SU-DHL-6 (cell line): ENCODE data around the gene PRKG2.
A peak's percentile ranks its signal among the peaks of the same experiment; 100 is the strongest.

ENCODE experiments used
- H2AFZ ChIP-seq: fragments of 200-600 bp; sonication (generic); 2 replicates; pipeline ENCODE4 v1.6.1; 2014; ENCODE audit warnings: low read depth, mild to moderate bottlenecking, moderate library complexity, mixed read lengths, antibody characterized with exemption, low read length; ENCODE audit not compliant: severe bottlenecking
- H3F3A ChIP-seq: fragments of 200-600 bp; shearing (Covaris generic); 2 replicates; pipeline ENCODE4 v1.6.0; 2016; ENCODE audit warnings: antibody characterized with exemption, mild to moderate bottlenecking; ENCODE audit not compliant: insufficient read depth
- H3K27ac ChIP-seq: fragments of 200-600 bp; sonication (generic); 2 replicates; pipeline ENCODE4 v1.5.1; 2016; ENCODE audit warnings: low read depth, mild to moderate bottlenecking, low read length, moderate library complexity, mixed read lengths
- H3K27me3 ChIP-seq: fragments of 200-600 bp; sonication (generic), shearing (Covaris generic); 2 replicates; pipeline ENCODE4 v1.6.0; 2014; ENCODE audit warnings: mild to moderate bottlenecking, low read length
- H3K36me3 ChIP-seq: fragments of 200-600 bp; sonication (generic); 2 replicates; pipeline ENCODE4 v1.6.1; 2014; ENCODE audit warnings: mild to moderate bottlenecking, low read length, mixed read lengths
- H3K4me2 ChIP-seq: fragments of 300-600, 200-600 bp; shearing (Covaris generic), sonication (generic); 2 replicates; pipeline ENCODE4 v1.6.0; 2014; ENCODE audit warnings: low read length, low read depth, mild to moderate bottlenecking; ENCODE audit not compliant: poor library complexity, severe bottlenecking
- H3K4me3 ChIP-seq: fragments of 200-600 bp; sonication (generic); 2 replicates; pipeline ENCODE4 v1.5.1; 2014; ENCODE audit warnings: antibody characterized with exemption, low read length, mild to moderate bottlenecking, mixed read lengths; ENCODE audit not compliant: insufficient read depth, poor library complexity, severe bottlenecking
- H3K79me2 ChIP-seq: fragments of 200-600 bp; sonication (generic); 2 replicates; pipeline ENCODE4 v1.6.1; 2014; ENCODE audit warnings: mild to moderate bottlenecking, low read length, moderate library complexity; ENCODE audit not compliant: insufficient read depth
- H3K9ac ChIP-seq: fragments of 200-600 bp; sonication (generic); 2 replicates; pipeline ENCODE4 v1.7.0; 2014; ENCODE audit warnings: mild to moderate bottlenecking, low read length
- H3K9me2 ChIP-seq: fragments of 200-600 bp; sonication (generic); replicated peaks from 2 replicates; pipeline ENCODE4 v1.6.1; 2014; ENCODE audit warnings: low read length; ENCODE audit not compliant: insufficient read depth
- H3K9me3 ChIP-seq: fragments of 200-600 bp; sonication (generic); 2 replicates; pipeline ENCODE4 v1.6.1; 2014; ENCODE audit warnings: low read length, mixed read lengths; ENCODE audit not compliant: insufficient read depth
- H4K20me1 ChIP-seq: fragments of 200-600 bp; sonication (generic); 2 replicates; pipeline ENCODE4 v1.6.1; 2014; ENCODE audit warnings: low read depth, mild to moderate bottlenecking, antibody characterized with exemption, low read length, moderate library complexity, mixed read lengths
- CTCF ChIP-seq: fragments of 200-600 bp; sonication (generic); IDR thresholded peaks from one replicate; pipeline ENCODE4 v1.5.1; 2017; ENCODE audit warnings: antibody characterized with exemption, mild to moderate bottlenecking, low read length, moderate library complexity; ENCODE audit not compliant: insufficient read depth, poor library complexity, severe bottlenecking
- EZH2phosphoT487 ChIP-seq: fragments of 200-600 bp; sonication (generic), shearing (Covaris generic); conservative IDR thresholded peaks from 2 replicates; pipeline ENCODE4 v1.6.1; 2018; ENCODE audit warnings: mild to moderate bottlenecking, antibody characterized with exemption, low read length, moderate library complexity, mixed read lengths

Gene PRKG2

GRCh38 chr4:81052119-81053068 is 162.6 kb downstream of the PRKG2 start:
- Histone ChIP-seq H3K27ac (peak overlapping the region; percentile 81), H3K9me3 (no peaks in the 10 kb centered on the region), H3K9ac (peak overlapping the region; percentile 26), H4K20me1 (no peaks in the 10 kb centered on the region), H3K36me3 (no peaks in the 10 kb centered on the region), H3K79me2 (peaks cover 36% of the 10 kb centered on the region; the same call in 1 of the 2 replicates), H2AFZ (no peak overlapping the region), H3K27me3 (no peaks in the 10 kb centered on the region), H3K4me3 (no peak overlapping the region), H3K4me2 (peak overlapping the region; percentile 48), H3F3A (no peaks in the 10 kb centered on the region), H3K9me2 (no peaks in the 10 kb centered on the region)
- TF ChIP-seq CTCF (peak; percentile 54), EZH2phosphoT487 (no peak)

- no peaks in the 10 kb centered on the region for H3K27me3 ChIP-seq
- TF ChIP-seq EZH2phosphoT487 (no peak), CTCF (no peak)
- peak overlapping the region; percentile 18; the same call in 1 of the 2 replicates for H3K9ac ChIP-seq
- no peaks in the 10 kb centered on the region for H3K9me2 ChIP-seq
- peaks cover 5% of the 10 kb centered on the region; the same call in 1 of the 2 replicates for H3K36me3 ChIP-seq
- H3F3A ChIP-seq = no peaks in the 10 kb centered on the region
- no peak overlapping the region for H3K4me3 ChIP-seq
- H3K79me2 ChIP-seq = peaks cover 32% of the 10 kb centered on the region; the same call in 1 of the 2 replicates
- H3K27ac ChIP-seq = peak overlapping the region; percentile 51
- H2AFZ ChIP-seq = no peak overlapping the region
- no peaks in the 10 kb centered on the region for H3K9me3 ChIP-seq
- H4K20me1 ChIP-seq = no peaks in the 10 kb centered on the region
- peak overlapping the region; percentile 27 for H3K4me2 ChIP-seq
Observed at GRCh38 chr4:81049907-81050306, 165.1 kb downstream of the PRKG2 start.

DNA sequence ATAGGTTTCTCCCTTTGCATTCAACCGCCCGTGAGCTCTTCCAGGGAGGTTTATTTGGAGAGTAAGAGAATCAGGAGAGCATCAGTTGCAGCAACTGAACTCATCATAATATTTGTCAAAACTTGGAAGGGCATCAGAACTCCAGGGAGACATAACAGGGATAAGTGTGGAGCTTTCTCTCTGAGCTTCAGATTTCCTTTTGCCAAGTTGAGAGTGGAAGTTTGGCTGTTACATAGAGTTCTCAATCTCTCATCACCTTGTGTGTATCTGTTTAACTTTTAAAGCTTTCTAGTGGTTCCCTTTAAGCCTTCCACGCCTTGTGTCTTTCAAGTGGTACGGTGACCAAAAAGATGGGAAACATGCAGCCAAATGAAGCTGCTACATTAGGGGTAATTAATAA is 165.7 kb downstream of the PRKG2 start:
- H3K9ac ChIP-seq = no peak overlapping the region
- H3K36me3 ChIP-seq = peaks cover 5% of the 10 kb centered on the region; the same call in 1 of the 2 replicates
- no peak overlapping the region for H3K4me2 ChIP-seq
- H3K9me2 ChIP-seq = no peaks in the 10 kb centered on the region
- H3K27me3 ChIP-seq = no peaks in the 10 kb centered on the region
- H4K20me1 ChIP-seq = no peaks in the 10 kb centered on the region
- H3K4me3 ChIP-seq = no peak overlapping the region
- H3K27ac ChIP-seq = peak overlapping the region; percentile 51
- no peaks in the 10 kb centered on the region for H3F3A ChIP-seq
- no peak overlapping the region for H2AFZ ChIP-seq
- TF ChIP-seq EZH2phosphoT487 = no peak
- no peak for TF ChIP-seq CTCF
- peaks cover 28% of the 10 kb centered on the region; the same call in 1 of the 2 replicates for H3K79me2 ChIP-seq
- no peaks in the 10 kb centered on the region for H3K9me3 ChIP-seq
